GM12891 (cell line): Measurements from ENCODE around the gene PLPP1.
"Not testable (repeated sequence)": the region's sequence is repeated elsewhere in the genome, so short reads cannot be mapped to it uniquely, and the experiment has no call there.

Experiments
- DNase-seq: peaks from one replicate; pipeline ENCODE4 v3.0.0; 2011; ENCODE audit warnings: low spot score; ENCODE audit not compliant: insufficient read length
- FAIRE-seq: peaks from 2 replicates; lab custom pipeline; 2011; peaks lifted over from hg19 to GRCh38; lab: Jason Lieb, UNC
- PAX5 ChIP-seq: IDR thresholded peaks from 2 replicates; pipeline ENCODE4 v1.6.1; 2011; ENCODE audit warnings: low read length, moderate library complexity, mild to moderate bottlenecking; ENCODE audit not compliant: insufficient read depth, severe bottlenecking
- POLR2A ChIP-seq: IDR thresholded peaks from 2 replicates; pipeline ENCODE4 v1.6.1; 2011; ENCODE audit warnings: low read depth, low read length, control low read depth
- POLR2AphosphoS5 ChIP-seq: IDR thresholded peaks from 2 replicates; pipeline ENCODE4 v1.6.1; 2011; ENCODE audit warnings: low read depth, low read length, control low read depth
- POU2F2 ChIP-seq: IDR thresholded peaks from 2 replicates; pipeline ENCODE4 v1.6.1; 2011; ENCODE audit warnings: low read depth, mild to moderate bottlenecking, control low read depth, low read length, moderate library complexity
- SPI1 ChIP-seq: IDR thresholded peaks from 2 replicates; pipeline ENCODE4 v1.6.1; 2011; ENCODE audit warnings: low read depth, low read length, control low read depth
- TAF1 ChIP-seq: IDR thresholded peaks from 2 replicates; pipeline ENCODE4 v1.6.1; 2011; ENCODE audit warnings: low read depth, low read length, control low read depth

The PLPP1 gene

DNA sequence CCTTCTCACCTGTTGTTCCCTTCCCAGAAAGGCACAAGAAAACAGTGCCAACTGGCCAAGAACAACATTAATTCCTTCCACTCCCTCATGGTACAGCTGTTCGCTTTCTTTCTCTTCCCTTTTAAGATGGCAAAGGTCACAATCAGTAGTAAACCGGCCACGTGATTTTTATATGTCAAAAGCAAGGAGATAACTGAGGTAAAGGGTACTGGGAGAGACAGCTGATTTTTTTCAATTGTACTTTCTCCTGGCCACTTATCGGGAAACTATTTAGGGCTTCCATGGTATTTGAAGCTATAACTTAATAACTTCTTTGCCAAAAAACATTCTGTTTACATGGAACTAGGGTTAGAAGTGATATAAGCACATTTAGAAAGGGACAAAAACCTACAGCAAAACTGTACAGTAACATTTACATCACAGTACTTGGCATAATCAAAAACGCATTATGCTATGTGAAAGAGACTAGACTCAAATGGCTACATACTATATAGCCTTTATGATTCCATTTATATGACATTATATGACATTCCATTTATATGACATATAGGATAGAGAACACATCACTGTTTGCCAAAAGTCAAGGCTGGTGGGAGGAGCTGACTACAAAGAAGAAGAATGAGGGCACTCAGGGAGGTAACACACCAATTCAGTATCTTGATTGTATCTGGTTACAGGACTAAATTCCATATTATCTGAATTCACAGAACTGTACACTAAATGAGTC lies 24.8 kb downstream of the PLPP1 start:
- FAIRE-seq (no peak), DNase-seq (no peak)
- TF ChIP-seq POU2F2: no peak
- no peak for TF ChIP-seq POLR2AphosphoS5
- no peak for TF ChIP-seq SPI1
- TF ChIP-seq POLR2A: no peak
- no peak for TF ChIP-seq TAF1
- no peak for TF ChIP-seq PAX5

DNA sequence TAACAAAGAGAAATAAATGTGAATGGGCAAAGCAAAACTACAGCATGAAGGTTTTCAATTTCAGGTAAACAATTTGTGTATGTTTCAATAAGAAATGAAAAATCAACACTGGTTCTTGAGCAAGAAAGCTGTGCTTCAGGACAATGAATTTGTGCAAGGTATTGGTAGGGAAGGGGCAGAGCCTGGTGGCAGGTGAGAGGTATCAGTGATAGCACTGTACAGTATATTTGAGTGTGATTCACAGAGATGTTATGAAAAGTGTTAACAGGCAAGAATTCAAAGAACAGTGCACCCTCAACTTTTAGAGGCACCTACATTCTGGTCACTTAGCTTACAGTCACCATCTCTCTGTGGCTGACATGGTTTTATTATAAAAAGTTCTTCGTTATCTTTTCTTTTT lies 25.7 kb downstream of the PLPP1 start:
- FAIRE-seq (no peak), DNase-seq (no peak)
- TF ChIP-seq POLR2A (no peak), PAX5 (no peak), POLR2AphosphoS5 (no peak), SPI1 (no peak), POU2F2 (no peak), TAF1 (no peak)

DNA sequence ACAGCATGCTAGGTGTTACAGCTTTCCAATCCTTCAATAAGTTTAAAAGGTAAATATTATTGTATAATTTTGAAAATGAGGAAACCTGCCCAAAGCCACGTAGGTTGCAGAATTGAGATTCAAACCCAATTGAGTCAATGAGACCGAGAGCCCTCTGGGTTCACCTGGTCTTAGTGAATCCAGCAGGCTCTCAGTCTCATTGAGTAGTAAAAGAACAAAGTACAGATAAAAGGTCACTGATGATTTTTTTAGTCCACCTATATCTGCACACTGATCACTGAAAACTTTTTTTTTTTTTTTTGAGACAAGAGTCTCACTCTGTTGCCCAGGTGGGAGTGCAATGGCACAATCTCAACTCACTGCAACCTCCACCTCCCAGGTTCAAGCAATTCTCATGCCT lies 27.2 kb downstream of the PLPP1 start:
- no peak for DNase-seq
- FAIRE-seq: no peak
- TF ChIP-seq PAX5 (no peak), SPI1 (no peak), POLR2A (no peak), POU2F2 (no peak), POLR2AphosphoS5 (no peak), TAF1 (no peak)

DNA sequence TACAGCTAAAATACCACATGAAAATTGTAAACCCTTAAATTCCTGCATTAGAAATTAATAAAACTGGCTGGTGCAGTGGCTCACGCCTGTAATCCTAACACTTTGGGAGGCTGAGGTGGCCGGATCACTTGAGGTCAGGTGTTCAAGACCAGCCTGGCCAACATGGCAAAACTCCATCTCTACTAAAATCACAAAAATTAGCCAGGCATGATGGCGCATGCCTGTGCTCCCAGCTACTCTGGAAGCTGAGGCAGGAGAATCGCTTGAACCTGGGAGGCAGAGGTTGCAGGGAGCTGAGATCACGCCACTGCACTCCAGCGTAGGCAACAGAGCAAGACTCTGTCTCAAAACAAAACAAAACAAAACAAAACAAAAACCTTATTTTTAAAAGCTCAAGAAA lies 29.1 kb downstream of the PLPP1 start:
- not testable (repeated sequence) for FAIRE-seq, DNase-seq

DNA sequence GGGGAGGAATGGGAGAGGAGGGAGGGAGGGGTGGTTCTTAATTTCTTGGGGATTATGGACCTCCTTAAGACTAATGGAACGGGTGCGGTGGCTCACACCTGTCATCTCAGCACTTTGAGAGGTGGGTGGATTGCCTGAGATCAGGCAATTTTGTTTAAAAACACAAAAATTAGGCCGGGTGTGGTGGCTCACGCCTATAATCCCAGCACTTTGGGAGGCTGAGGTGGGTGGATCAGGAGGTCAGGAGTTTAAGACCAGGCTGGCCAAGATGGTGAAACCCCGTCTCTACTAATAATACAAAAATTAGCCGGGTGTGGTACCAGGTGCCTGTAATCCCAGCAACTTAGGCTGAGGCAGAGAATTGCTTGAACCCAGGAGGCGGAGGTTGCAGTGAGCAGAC lies 30.8 kb downstream of the PLPP1 start:
- not testable (repeated sequence) for DNase-seq, FAIRE-seq

DNA sequence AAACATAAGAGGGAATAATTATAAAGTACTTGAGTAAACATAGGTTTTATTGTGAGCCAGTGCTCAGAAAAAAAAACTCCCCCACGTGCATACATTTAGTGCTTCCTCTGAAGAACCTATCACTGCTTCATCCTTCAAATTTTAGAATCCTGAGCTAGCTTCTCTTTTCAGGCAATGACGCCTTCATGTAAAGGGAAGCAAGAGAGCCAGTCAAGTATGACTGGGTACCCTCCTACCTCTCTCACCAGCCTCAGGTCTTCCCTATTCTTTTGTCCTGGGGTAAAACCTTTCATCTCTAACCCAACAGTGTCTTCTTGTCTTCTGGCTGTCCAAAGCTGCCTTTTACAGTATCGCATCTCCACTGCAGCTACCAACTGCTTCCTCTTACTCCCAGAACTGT lies 32.0 kb downstream of the PLPP1 start:
- FAIRE-seq (no peak), DNase-seq (no peak)
- TF ChIP-seq POLR2A (no peak), SPI1 (no peak), POLR2AphosphoS5 (no peak), PAX5 (no peak)

DNA sequence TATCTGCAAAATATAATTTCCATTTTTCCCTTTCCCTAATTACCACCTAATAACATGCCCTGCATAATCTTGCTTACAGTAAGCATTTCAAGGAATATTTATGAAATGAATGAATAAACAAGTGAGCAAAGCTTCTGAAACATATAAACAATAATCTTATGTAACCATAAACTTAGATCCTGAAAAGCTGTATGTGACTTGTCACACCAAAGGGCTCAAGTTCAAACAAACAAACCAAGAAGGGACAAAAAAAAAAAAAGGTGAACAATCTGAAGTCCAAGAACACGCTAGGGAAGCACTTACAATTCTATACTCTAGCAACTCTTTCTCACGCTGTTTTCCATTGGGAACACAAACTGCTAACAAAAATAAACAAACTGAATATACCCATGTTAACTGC lies 36.3 kb downstream of the PLPP1 start:
- no peak for TF ChIP-seq TAF1
- TF ChIP-seq POLR2AphosphoS5: no peak
- no peak for TF ChIP-seq SPI1
- TF ChIP-seq POLR2A: no peak
- no peak for TF ChIP-seq POU2F2
- TF ChIP-seq PAX5: no peak
- no peak for DNase-seq
- no peak for FAIRE-seq

DNA sequence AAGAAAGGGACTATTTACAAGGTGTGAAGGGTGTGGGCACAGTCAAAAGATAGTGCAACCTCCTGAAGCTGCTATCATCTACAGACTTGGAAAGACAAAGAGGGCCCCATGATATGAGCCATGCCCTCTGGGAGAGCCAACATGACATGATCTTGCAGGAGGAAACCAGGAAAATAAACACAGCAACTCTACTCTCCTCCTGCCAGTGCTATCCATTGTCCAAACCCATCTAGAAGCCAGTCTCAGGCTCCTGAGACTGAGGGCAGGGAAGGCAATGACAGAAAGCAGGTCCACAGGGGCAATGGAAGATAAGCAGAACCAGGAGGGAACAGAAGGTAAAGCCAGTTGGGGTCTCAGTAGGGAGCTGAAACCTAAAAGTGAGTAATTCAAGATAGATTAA lies 37.1 kb downstream of the PLPP1 start:
- no peak for FAIRE-seq
- TF ChIP-seq POLR2A (no peak), TAF1 (no peak), SPI1 (no peak), POLR2AphosphoS5 (no peak), PAX5 (no peak), POU2F2 (no peak)
- no peak for DNase-seq

DNA sequence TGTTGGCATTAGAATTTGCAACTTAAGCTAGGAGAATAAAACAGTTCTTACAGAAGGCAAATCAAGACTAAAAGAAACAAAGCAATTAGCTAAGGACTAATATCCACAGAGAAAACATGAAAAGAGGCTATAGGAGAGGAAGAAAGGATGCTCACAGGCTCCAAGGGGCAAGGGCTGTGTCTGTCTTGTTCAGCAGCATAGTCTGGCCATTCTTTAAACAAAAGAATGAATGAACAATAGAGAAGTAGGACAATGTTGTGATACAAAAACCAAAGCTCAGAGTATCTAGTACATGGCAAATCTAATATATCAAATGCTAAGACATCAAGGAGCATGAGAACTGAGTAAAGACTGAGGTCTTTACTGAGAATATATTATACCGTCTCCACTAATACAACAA lies 39.5 kb downstream of the PLPP1 start:
- TF ChIP-seq POLR2A (no peak), POLR2AphosphoS5 (no peak), POU2F2 (no peak), SPI1 (no peak), TAF1 (no peak), PAX5 (no peak)
- FAIRE-seq: no peak
- DNase-seq: no peak

DNA sequence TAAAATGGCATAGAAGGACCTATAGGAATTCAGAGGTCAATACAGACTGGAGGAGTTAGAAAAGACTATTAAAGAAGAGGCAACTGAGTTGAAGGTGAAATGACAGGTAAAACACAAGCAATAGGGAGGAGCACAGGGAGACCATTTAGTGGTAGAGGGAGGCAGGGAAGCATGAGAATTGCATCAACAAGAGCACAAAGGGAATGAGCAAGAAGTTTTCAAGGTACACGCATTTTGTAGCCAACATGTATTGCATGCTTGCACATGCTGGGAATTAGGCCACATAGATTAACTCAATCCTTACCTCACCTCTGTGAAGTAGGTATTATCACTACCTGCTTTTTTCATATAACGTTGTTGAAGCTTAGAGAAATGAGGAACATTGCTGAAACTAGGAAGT lies 42.3 kb downstream of the PLPP1 start:
- no peak for TF ChIP-seq POLR2AphosphoS5
- TF ChIP-seq POLR2A: no peak
- TF ChIP-seq SPI1: no peak
- no peak for TF ChIP-seq POU2F2
- no peak for TF ChIP-seq PAX5
- TF ChIP-seq TAF1: no peak
- DNase-seq (no peak), FAIRE-seq (no peak)

DNA sequence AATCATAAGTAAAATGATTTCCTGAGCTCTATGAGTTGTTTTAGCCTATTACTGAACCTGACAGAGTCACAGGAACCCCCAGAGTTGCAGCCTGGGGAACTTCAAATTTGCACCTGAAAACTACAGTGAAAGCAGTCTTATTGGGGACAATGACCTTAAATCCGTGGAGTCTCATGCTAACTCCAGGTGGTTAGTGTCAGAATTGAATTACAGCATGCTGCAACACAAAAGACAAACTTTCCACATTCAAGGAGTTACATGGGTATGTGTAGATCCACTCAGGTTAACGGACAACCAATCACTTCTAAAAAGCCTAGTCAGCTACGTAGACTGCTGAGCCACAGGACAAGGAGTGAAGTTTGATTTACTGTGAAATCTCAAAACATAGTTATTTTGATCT lies 49.7 kb downstream of the PLPP1 start:
- DNase-seq (no peak), FAIRE-seq (no peak)
- TF ChIP-seq TAF1 (no peak), POLR2AphosphoS5 (no peak), POU2F2 (no peak), POLR2A (no peak), SPI1 (no peak), PAX5 (no peak)
